GM12878 (cell line): ENCODE data around the gene MCTP2. TPM values are rescaled to one million over a fixed set of nuclear protein-coding genes. Genes with fewer than 3 reads are reported as not detected.

ENCODE experiments used
- ATAC-seq: fragments of 200-7000 bp; cut with Tn5 transposase; 3 replicates; pipeline ENCODE4 v1.9.1; 2020; ENCODE audit warnings: mild to moderate bottlenecking, moderate library complexity
- BruUV-seq: library from RNA; stranded (reverse); fragments of 400-500 nt; replicated peaks from 2 replicates; lab custom pipeline; 2021; lab: Mats Ljungman, UMichigan
- CTCF ChIA-PET: fragments of 300-600 bp; sonication (Branson Sonifier 250); formaldehyde crosslinking; extraction: SDS; loops from one replicate; lab custom pipeline; 2021; ENCODE audit warnings: inconsistent platforms; lab: Yijun Ruan, JAX
- POLR2A ChIA-PET: fragments of 350-600 bp; formaldehyde crosslinking; extraction: SDS; loops from one replicate; lab custom pipeline; 2021; ENCODE audit warnings: inconsistent platforms; lab: Charles Lee
- RAD21 ChIA-PET: fragments of 300-600 bp; sonication (Branson Sonifier 250); formaldehyde crosslinking; loops from one replicate; lab custom pipeline; 2023; ENCODE audit warnings: antibody characterized with exemption; ENCODE audit not compliant: unreplicated experiment; lab: Charles Lee
- SMC1A ChIA-PET: fragments of 300-600 bp; sonication (Branson Sonifier 250); formaldehyde crosslinking; loops from one replicate; lab custom pipeline; 2023; ENCODE audit not compliant: unreplicated experiment, uncharacterized antibody; lab: Charles Lee
- DNase-seq: peaks from one replicate; pipeline ENCODE4 v3.0.0-alpha.2; 2011; ENCODE audit warnings: low read depth, low spot score
- FAIRE-seq: peaks from 3 replicates; lab custom pipeline; 2011; peaks lifted over from hg19 to GRCh38; lab: Jason Lieb, UNC
- H2AFZ ChIP-seq: 2 replicates; pipeline ENCODE4 v1.6.0; 2011; ENCODE audit warnings: low read depth, low read length, control low read depth; ENCODE audit not compliant: control insufficient read depth
- H3K27ac ChIP-seq: 2 replicates; pipeline ENCODE4 v1.5.1; 2011; ENCODE audit warnings: control low read depth; ENCODE audit not compliant: control insufficient read depth, insufficient read depth
- H3K27me3 ChIP-seq, 2 experiments: replicated peaks in 1 of 2; 2 replicates each; pipeline versions ENCODE4 v1.6.0 to v1.6.1; 2011; ENCODE audit warnings: low read length in 1 of 2; ENCODE audit not compliant: control insufficient read depth in 2 of 2, insufficient read depth in 2 of 2
- H3K36me3 ChIP-seq, 2 experiments: 2 replicates each; pipeline ENCODE4 v1.5.1; 2011; ENCODE audit warnings: low read length in 1 of 2; ENCODE audit not compliant: control insufficient read depth in 2 of 2, insufficient read depth in 2 of 2
- H3K4me1 ChIP-seq: 2 replicates; pipeline ENCODE4 v1.6.1; 2011; ENCODE audit warnings: mild to moderate bottlenecking, low read length, moderate library complexity, mixed read lengths; ENCODE audit not compliant: control insufficient read depth, insufficient read depth
- H3K4me2 ChIP-seq: 2 replicates; pipeline ENCODE4 v1.6.0; 2011; ENCODE audit warnings: control low read depth; ENCODE audit not compliant: control insufficient read depth, insufficient read depth
- H3K4me3 ChIP-seq: fragments of 200-600 bp; sonication (generic); 2 replicates; pipeline ENCODE4 v1.5.1; 2016
- H3K79me2 ChIP-seq: 2 replicates; pipeline ENCODE4 v1.6.0; 2011; ENCODE audit warnings: low read length; ENCODE audit not compliant: control insufficient read depth, insufficient read depth
- H3K9ac ChIP-seq: 2 replicates; pipeline ENCODE4 v1.8.0; 2011; ENCODE audit warnings: low read length, control low read depth, mixed read lengths; ENCODE audit not compliant: control insufficient read depth, insufficient read depth
- H3K9me3 ChIP-seq: replicated peaks from 3 replicates; pipeline ENCODE4 v1.5.1; 2011; ENCODE audit warnings: mild to moderate bottlenecking, low read length; ENCODE audit not compliant: control insufficient read depth, insufficient read depth
- H4K20me1 ChIP-seq: 2 replicates; pipeline ENCODE4 v1.6.0; 2011; ENCODE audit not compliant: control insufficient read depth, insufficient read depth
- BHLHE40 ChIP-seq, 2 experiments: fragments of 450-650 bp in 1 of 2; IDR thresholded peaks; 2 replicates each; pipeline ENCODE4 v1.6.1; 2011 to 2017; ENCODE audit warnings: low read depth in 2 of 2, borderline replicate concordance in 1 of 2, improper control_type of control experiment in 1 of 2, low read length in 1 of 2, mild to moderate bottlenecking in 1 of 2
- BMI1 ChIP-seq: fragments of 450-650 bp; IDR thresholded peaks from 2 replicates; pipeline ENCODE4 v1.6.1; 2016; ENCODE audit warnings: mild to moderate bottlenecking, moderate library complexity, borderline replicate concordance
- CREB1 ChIP-seq: IDR thresholded peaks from 2 replicates; pipeline ENCODE4 v1.6.1; 2012; ENCODE audit warnings: low read depth, mild to moderate bottlenecking, inconsistent platforms
- ESRRA ChIP-seq: IDR thresholded peaks from 2 replicates; pipeline ENCODE4 v1.6.1; 2012; ENCODE audit warnings: mild to moderate bottlenecking, low read length, improper control_type of control experiment
- HDGF ChIP-seq: fragments of 450-650 bp; IDR thresholded peaks from 2 replicates; pipeline ENCODE4 v1.6.1; 2016; ENCODE audit warnings: antibody characterized with exemption
- IKZF1 ChIP-seq: fragments of 450-650 bp; conservative IDR thresholded peaks from 2 replicates; pipeline ENCODE4 v1.6.1; 2017; ENCODE audit warnings: antibody characterized with exemption, mild to moderate bottlenecking
- IRF4 ChIP-seq: IDR thresholded peaks from 2 replicates; pipeline ENCODE4 v1.6.1; 2011; ENCODE audit warnings: low read depth, low read length
- NRF1 ChIP-seq: conservative IDR thresholded peaks from 2 replicates; pipeline ENCODE4 v1.6.1; 2011; ENCODE audit warnings: mild to moderate bottlenecking, low read depth, low read length, improper control_type of control experiment
- TAF1 ChIP-seq: IDR thresholded peaks from 2 replicates; pipeline ENCODE4 v1.6.1; 2011; ENCODE audit warnings: mild to moderate bottlenecking, low read depth, low read length, borderline replicate concordance
- ZBED1 ChIP-seq: IDR thresholded peaks from 2 replicates; pipeline ENCODE4 v1.6.1; 2016; ENCODE audit warnings: borderline replicate concordance
- ZZZ3 ChIP-seq: IDR thresholded peaks from 2 replicates; pipeline ENCODE4 v1.6.1; 2011; ENCODE audit warnings: low read depth; ENCODE audit not compliant: control insufficient read depth, insufficient read length
- WGBS: methylation state at CpG from one replicate; pipeline ENCODE4 v1.1.6; 2016; ENCODE audit warnings: low lambda C conversion rate; ENCODE audit not compliant: insufficient replicate concordance, insufficient coverage; ENCODE audit errors: missing lambda C conversion rate; 5-methylcytosine and 5-hydroxymethylcytosine counted together
- in situ Hi-C: fragments of 300-500 bp; cut with MboI; formaldehyde crosslinking; loops from 9 replicates; pipeline ENCODE4 v1.14.3; 2018; ENCODE audit warnings: mixed read lengths
- intact Hi-C: fragments of 100-400 bp; cut with micrococcal nuclease; formaldehyde crosslinking; loops from one replicate; pipeline ENCODE4 v1.14.2; 2022; ENCODE audit not compliant: unreplicated experiment
- polyA plus RNA-seq, 11 experiments: library from polyadenylated mRNA; depleted of rRNA in 4 of 11; unstranded in 6 of 11; stranded (reverse) in 5 of 11; fragments of >200 nt; fragmentation: Nextera tagmentation in 4 of 11; fragmentation: Illumina TruSeq in 1 of 11; extraction: Ambion mirVana in 4 of 11; extraction: Trizol in 1 of 11; gene quantifications; 1 replicate in 1 of 11; 2 replicates in 10 of 11; pipeline versions ENCODE4 v1.2.1 to v1.2.3, GENCODE V29; 2011 to 2016; ENCODE audit warnings: inconsistent platforms in 2 of 11, missing spikeins in 2 of 11, low read depth in 1 of 11
- total RNA-seq, 4 experiments: library from RNA; depleted of rRNA in 3 of 4; stranded (reverse); fragments of >200 nt in 3 of 4; fragmentation: Illumina TruSeq in 1 of 4; extraction: Trizol in 1 of 4; gene quantifications; 2 replicates each; pipeline versions ENCODE4 v1.2.1 to v1.2.3, GENCODE V29; 2013 to 2021
- TF ChIP-seq, protein P1 (sequence below), 3 experiments: IDR thresholded peaks in 2 of 3; conservative IDR thresholded peaks in 1 of 3; 2 replicates each; pipeline ENCODE4 v1.5.1; 2011; ENCODE audit warnings: low read depth in 3 of 3, low read length in 3 of 3, mild to moderate bottlenecking in 3 of 3, control low read depth in 2 of 3, moderate library complexity in 2 of 3, inconsistent platforms in 1 of 3, mixed read lengths in 1 of 3; ENCODE audit not compliant: control insufficient read depth in 2 of 3, insufficient read depth in 1 of 3; ENCODE audit errors: extremely low read depth in 1 of 3
- TF ChIP-seq, protein P2 (sequence below): IDR thresholded peaks from 2 replicates; pipeline ENCODE4 v1.6.1; 2011; ENCODE audit warnings: low read depth, low read length, improper control_type of control experiment, borderline replicate concordance
- TF ChIP-seq, protein P3 (sequence below): fragments of 450-650 bp; IDR thresholded peaks from 2 replicates; pipeline ENCODE4 v1.6.1; 2014; ENCODE audit warnings: mild to moderate bottlenecking

Gene MCTP2
- total and polyA plus RNA-seq, 10 of the 15 experiments (the other 5 are each of a cell fraction or from before 2014, with no cell fraction given): 0.24 to 48.5 (median 0.88) TPM

DNA sequence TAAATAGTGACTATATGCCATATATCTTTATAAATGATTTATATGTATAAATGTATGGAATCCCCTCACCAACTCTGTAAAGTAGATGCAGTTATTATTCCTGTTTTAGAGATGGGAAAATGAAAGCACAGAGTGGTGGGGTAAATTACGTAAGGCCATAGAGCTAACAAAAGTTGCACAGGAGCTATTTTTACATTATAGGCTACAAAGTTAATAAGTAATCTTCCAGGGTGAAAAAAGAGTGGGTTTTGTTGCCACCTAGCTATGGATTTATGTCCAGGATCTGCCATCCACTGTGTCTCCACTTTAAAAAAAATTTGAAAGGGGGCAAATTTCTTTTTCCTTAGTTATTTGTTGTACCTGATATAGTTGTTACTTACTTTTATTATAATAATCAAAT lies 235.7 kb downstream of the MCTP2 start:
- in situ Hi-C loops (no loop called here), intact Hi-C loops (no loop called here)
- Histone ChIP-seq H3K4me2 (no peak overlapping the region), H2AFZ (no peak overlapping the region), H3K27me3 (no peaks in the 10 kb centered on the region), H3K36me3 (no peaks in the 10 kb centered on the region), H3K9ac (no peak overlapping the region), H3K79me2 (no peaks in the 10 kb centered on the region), H3K4me3 (no peak overlapping the region), H3K4me1 (no peaks in the 10 kb centered on the region), H3K27ac (no peak overlapping the region), H4K20me1 (no peaks in the 10 kb centered on the region), H3K9me3 (no peaks in the 10 kb centered on the region)
- no peak for FAIRE-seq
- ChIA-PET SMC1A (interaction anchor here (0.6 to 1.6 kb wide), 7 partner anchors 14 to 303 kb away, joined by 3 to 16 read pairs (median 4); no protein-coding TSS in a partner anchor), POLR2A (no interaction called here), CTCF (interaction anchor here (0.7 to 1.6 kb wide), 9 partner anchors 17 to 347 kb away, joined by 3 to 21 read pairs (median 4); no protein-coding TSS in a partner anchor), RAD21 (interaction anchor here (1.0 to 1.8 kb wide), 4 partner anchors 55 to 302 kb away, joined by 5 to 14 read pairs (median 12); no protein-coding TSS in a partner anchor)
- no peak for ATAC-seq
- WGBS: 89% methylated on average over 1 of the region's 1 CpG
- no peak for TF ChIP-seq HDGF
- TF ChIP-seq, protein P1, sequence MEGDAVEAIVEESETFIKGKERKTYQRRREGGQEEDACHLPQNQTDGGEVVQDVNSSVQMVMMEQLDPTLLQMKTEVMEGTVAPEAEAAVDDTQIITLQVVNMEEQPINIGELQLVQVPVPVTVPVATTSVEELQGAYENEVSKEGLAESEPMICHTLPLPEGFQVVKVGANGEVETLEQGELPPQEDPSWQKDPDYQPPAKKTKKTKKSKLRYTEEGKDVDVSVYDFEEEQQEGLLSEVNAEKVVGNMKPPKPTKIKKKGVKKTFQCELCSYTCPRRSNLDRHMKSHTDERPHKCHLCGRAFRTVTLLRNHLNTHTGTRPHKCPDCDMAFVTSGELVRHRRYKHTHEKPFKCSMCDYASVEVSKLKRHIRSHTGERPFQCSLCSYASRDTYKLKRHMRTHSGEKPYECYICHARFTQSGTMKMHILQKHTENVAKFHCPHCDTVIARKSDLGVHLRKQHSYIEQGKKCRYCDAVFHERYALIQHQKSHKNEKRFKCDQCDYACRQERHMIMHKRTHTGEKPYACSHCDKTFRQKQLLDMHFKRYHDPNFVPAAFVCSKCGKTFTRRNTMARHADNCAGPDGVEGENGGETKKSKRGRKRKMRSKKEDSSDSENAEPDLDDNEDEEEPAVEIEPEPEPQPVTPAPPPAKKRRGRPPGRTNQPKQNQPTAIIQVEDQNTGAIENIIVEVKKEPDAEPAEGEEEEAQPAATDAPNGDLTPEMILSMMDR (IDR thresholded peaks at IDR 0.05 in 2 of 3, conservative IDR thresholded peaks at IDR 0.05 in 1 of 3; ENCODE audit: control insufficient read depth in 2 of 3, extremely low read depth in 1 of 3, insufficient read depth in 1 of 3, low read depth in 3 of 3, low read length in 3 of 3): 0 out of 6 replicates have a peak, but pooled peaks of 1 of the 3 experiments have one; percentile 0
- DNase-seq: no peak
- BruUV-seq: no TSS peak

DNA sequence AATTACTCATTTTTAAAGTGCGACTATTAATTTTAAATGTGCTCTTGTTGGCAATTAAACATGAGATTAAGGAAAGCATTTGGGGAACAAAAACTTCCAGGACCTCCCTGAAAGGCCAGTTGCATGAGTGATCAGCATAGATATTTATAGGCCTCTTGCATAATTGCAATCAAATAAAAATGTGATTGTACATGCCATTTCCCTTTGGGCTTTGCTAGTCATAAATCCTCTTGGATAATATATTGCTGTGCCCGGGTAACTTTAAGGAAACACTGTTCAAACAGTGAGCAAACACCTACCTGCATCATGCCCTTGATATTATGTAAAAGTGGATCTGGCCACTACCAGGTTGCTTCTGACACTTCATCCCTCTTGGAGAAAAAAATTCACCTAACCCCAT lies 239.1 kb downstream of the MCTP2 start:
- BruUV-seq: no TSS peak
- Histone ChIP-seq H2AFZ (no peak overlapping the region), H3K4me3 (no peak overlapping the region), H3K36me3 (no peaks in the 10 kb centered on the region), H3K79me2 (no peaks in the 10 kb centered on the region), H3K27me3 (no peaks in the 10 kb centered on the region), H3K4me2 (no peak overlapping the region), H3K27ac (no peak overlapping the region), H4K20me1 (no peaks in the 10 kb centered on the region), H3K9ac (no peak overlapping the region), H3K9me3 (no peaks in the 10 kb centered on the region), H3K4me1 (no peaks in the 10 kb centered on the region)
- intact Hi-C loops: no loop called here
- WGBS: 20% methylated on average over 2 of the region's 2 CpGs
- ChIA-PET RAD21 (no interaction called here), CTCF (no interaction called here), POLR2A (no interaction called here), SMC1A (interaction anchor here (1.2 kb wide), 1 partner anchor 306 kb away, joined by 3 read pairs; no protein-coding TSS in a partner anchor)
- in situ Hi-C loops: no loop called here
- no peak for DNase-seq
- FAIRE-seq: no peak
- no peak for ATAC-seq
- TF ChIP-seq ESRRA (no peak), IKZF1 (no peak), TAF1 (no peak), BMI1 (no peak), NRF1 (no peak), IRF4 (no peak), BHLHE40 (IDR thresholded peaks at IDR 0.05; ENCODE audit: borderline replicate concordance in 1 of 2, low read depth in 2 of 2, low read length in 1 of 2) (no peak), ZZZ3 (no peak), ZBED1 (no peak), CREB1 (no peak)
- TF ChIP-seq, protein P2, sequence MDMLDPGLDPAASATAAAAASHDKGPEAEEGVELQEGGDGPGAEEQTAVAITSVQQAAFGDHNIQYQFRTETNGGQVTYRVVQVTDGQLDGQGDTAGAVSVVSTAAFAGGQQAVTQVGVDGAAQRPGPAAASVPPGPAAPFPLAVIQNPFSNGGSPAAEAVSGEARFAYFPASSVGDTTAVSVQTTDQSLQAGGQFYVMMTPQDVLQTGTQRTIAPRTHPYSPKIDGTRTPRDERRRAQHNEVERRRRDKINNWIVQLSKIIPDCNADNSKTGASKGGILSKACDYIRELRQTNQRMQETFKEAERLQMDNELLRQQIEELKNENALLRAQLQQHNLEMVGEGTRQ: no peak
- TF ChIP-seq, protein P3, sequence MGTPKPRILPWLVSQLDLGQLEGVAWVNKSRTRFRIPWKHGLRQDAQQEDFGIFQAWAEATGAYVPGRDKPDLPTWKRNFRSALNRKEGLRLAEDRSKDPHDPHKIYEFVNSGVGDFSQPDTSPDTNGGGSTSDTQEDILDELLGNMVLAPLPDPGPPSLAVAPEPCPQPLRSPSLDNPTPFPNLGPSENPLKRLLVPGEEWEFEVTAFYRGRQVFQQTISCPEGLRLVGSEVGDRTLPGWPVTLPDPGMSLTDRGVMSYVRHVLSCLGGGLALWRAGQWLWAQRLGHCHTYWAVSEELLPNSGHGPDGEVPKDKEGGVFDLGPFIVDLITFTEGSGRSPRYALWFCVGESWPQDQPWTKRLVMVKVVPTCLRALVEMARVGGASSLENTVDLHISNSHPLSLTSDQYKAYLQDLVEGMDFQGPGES: no peak
